ENCODE measurements around the gene POLR3H.

POLR3H gene

GRCh38 chr22:41478473-41478872 is 65.8 kb downstream of the POLR3H start:
- TF ChIP-seq CTCF (IDR thresholded peaks at IDR 0.05; ENCODE audit: insufficient read depth, low read length, poor library complexity, severe bottlenecking), result no peak
- no peak overlapping the region for H3K4me3 ChIP-seq (replicated peaks; ENCODE audit: low read depth, low read length)
- H3K27me3 ChIP-seq (replicated peaks; ENCODE audit: control insufficient read depth, insufficient read depth, low read length), result no peaks in the 10 kb centered on the region
- no peaks in the 10 kb centered on the region; the same call in 1 of the 2 replicates for H3K36me3 ChIP-seq (ENCODE audit: control insufficient read depth, insufficient read depth, low read length)
- DNase-seq (ENCODE audit: extremely low read depth, insufficient read length), result no peak
